Stimulated activated CD8-positive, alpha-beta memory T cell treated with anti-CD3 and anti-CD28 coated beads, Interleukin-7, amount 100 ng/mL, for 1 hour (primary cell): ENCODE data around the gene ITPRIP.

ENCODE experiments used
- DNase-seq, 2 donors: peaks; one replicate each; pipeline ENCODE4 v3.0.0-alpha.2; 2020; ENCODE audit warnings: low read depth in 2 of 2

The ITPRIP gene

DNA sequence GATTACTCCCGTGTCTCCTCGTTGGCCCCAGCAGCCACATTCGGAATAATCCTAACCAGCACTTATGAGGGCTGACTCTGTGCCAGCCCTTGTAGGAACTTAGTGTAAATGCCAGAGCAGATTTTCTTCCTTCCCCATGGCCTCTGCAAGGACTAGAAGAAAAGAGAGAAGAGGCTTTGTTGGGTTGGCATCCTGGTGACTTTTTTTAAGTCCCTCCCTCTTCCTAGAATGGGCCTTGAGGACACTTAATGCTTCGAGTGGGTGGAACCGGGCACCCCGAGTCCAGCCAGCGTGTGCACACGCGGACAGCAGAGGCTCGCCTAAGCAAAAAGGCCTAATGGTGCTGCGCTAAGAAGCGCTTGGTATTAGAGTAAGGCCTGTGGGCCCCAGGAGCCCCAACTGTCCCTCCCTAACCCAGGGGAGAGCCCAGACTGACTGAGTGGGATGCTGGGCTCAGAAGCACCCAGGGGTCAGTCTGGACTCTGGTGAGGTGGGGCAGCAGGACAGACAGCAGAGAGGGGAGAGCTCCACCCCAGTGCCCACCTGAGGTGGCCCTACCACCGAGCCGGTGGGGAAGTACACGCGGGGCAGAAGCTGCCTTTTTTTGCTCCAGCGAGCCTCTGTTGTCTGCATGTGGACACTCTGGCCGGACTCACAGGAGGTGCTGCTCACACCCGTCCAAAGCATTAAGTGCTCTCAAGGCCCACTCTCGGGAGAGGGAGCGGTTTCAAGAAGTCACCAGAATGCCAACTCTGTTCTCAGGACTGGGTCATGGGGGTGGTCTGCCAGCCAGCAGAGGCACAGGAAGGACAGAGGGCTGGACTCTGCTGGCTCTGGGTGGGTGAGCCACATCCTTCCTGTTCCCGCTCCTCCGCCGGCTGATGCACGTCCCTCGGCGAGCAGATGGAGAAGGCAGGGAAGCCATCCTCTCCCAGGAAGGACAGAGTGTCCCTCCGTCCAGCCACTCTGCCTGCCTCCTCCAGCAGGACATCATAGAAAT lies 12.5 kb downstream of the ITPRIP start:
- DNase-seq: no peak

- no peak for DNase-seq
Measured at GRCh38 chr10:104324931-104325330, 13.3 kb downstream of the ITPRIP start.

GRCh38 chr10:104324221-104324686 lies 14.0 kb downstream of the ITPRIP start:
- DNase-seq: no peak

GRCh38 chr10:104323760-104324201 lies 14.5 kb downstream of the ITPRIP start:
- DNase-seq: no peak

DNA sequence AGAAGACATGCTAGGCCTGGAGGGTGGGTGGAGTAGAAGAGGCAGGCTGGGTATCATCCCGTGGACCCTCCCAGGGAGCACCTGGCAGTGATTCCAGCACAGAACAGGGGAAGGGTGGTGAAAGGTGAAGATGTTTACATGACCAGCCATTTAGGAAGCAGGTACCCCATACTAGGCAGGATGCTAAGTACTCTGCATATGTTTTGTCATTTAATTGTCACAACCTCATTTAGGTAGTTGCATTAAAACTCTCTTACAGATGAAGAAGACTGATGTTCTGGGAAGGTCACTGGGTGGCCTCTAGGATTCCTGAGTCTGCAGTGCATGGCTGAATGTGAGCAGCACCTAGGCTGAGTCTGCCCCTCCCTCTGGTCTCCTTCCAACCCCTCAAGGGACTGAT lies 15.2 kb downstream of the ITPRIP start:
- DNase-seq: no peak

DNA sequence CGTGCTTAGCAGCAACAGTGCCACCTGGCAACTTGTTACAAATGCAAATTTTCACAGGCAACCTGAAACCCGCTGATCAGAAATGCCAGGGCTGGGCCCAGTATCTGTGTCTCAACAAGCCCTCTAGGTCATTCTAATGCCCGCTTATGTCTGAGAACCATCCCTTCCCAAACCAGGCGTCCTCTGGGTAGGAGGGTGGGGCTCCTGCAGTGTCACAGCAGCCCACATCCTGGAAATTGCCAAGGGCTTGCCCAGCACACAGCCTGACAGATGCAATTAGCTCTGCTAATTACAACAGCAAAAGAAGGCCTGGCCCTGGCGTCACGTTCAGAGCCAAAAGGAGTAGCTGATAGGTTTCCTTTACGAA lies 15.9 kb downstream of the ITPRIP start:
- DNase-seq: no peak

GRCh38 chr10:104321725-104322415 lies 16.4 kb downstream of the ITPRIP start:
- no peak for DNase-seq

GRCh38 chr10:104321226-104321625 lies 17.0 kb downstream of the ITPRIP start:
- no peak for DNase-seq

GRCh38 chr10:104318810-104319741 lies 19.2 kb downstream of the ITPRIP start:
- no peak for DNase-seq

GRCh38 chr10:104318326-104318725 lies 19.9 kb downstream of the ITPRIP start:
- DNase-seq: no peak

DNA sequence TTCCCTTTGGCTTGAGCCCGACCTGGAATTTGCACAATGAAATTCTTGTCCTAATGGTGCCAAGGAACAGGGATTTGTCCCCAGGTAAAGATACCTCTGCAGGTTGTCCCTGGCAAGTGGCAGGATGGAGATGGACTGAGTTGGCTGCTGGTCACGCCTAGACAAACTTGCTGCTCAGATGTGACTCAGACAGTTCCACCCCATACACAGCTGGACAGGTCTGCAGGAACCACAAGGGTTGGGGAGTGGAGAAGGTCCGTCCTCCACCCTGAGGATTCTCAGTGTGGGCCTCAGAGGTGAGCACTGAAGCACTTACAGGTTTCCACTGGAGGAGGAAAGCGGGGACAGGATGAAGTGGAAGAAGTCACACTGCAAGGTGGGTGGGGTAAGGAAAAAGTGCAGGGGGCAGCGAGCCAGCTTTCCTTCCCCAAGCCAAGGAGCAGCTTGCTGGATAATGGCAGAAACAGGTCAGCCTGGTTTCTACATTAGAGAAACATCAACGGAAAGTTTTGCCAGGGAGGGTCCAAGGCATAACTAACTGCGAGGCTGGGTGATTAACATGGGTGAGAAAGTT lies 20.5 kb downstream of the ITPRIP start:
- no peak for DNase-seq

- no peak for DNase-seq
Measured at GRCh38 chr10:104317269-104317710, 21.0 kb downstream of the ITPRIP start.

GRCh38 chr10:104316321-104317099 lies 21.8 kb downstream of the ITPRIP start:
- DNase-seq: no peak

- DNase-seq: no peak
Measured at GRCh38 chr10:104315486-104315921, 22.8 kb downstream of the ITPRIP start.

DNA sequence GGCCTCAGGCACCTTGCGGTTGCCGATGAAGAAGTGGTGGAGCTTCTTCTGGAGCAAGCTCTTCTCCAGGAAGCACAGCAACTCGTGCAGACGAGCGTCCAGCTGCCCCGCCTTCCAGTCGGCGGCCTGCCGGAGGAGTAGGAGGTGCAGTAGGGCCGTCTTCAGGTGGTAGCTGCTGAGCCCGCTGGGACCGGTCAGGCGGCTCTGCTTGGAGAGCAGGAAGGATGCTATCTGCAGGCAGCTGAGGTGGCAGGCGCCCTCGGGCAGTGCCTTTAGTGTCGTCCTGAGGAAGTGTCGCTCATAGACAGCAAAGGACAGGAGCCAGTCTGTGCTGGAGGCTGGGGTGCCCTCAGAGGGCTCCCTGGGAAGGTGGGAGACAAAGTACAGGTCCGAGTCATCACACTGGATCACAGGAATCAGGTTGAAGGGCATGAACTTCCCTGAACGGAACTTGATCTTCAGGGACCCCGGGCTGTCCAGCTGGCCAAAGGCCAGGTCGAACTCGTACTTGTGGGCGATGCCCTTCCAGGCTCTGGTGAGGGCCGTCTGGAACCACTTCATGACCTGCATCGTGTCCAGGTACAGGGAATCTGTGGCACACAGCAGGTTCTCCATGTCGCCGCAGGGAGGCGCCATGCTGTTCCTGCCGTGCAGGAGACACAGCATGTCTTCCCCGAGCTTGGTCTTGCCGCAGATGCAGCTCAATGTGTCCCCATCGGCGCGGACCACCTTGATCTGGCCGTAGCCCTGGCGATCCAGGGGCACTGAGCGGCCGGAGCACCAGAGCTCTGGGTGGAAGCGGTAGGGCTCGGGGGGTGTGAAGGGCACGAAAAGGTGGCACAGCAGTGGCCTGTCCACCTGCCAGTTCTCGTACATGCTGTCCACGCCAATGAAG lies 23.4 kb downstream of the ITPRIP start:
- DNase-seq: no peak

- no peak for DNase-seq
Measured at GRCh38 chr10:104311184-104311720, 27.0 kb downstream of the ITPRIP start.

DNA sequence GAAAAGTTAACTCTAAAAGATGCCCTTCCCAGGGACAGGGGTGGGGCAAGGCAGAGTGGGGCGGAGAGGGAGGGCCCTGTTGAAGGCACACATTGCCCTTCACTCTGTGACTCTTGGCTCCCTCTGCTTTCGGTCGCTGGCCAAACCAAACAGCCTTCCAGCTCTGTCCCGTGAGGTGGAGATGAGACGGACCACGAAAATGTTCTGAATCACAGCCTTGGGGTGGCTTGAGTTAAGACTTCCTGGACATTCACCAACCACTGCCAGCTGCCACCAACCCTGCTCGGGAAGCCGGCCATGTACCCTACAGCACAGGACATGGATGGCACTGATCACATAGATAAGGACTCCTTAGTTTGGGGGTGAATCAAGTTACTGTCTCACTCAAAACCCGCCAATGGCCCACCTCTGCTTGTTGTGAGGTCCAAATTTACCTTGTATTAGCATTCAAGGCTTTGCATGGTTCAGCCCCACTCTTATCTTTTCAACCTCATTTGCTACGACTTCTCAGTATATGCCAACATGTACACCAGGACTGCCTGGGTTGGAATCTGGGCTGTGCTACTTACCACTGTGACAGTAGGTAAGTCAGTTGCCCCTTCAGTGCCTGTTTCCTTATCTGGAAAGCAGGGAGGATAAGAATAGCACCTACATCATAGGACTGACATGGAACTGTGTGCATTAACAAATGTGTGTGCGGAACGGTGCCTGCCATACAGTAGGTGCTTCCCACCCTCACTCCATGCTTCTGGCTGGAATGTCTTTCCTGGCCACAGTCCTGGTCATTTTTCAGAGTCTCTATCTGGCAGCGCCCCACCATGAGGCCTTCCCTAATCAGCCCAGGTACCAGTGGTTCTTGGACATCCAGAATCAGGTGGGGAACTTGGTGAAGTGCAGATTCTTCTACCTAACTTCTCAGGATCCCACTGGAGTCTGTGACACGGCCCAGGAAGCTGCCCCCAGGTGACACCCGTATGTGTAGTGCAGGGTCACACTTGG lies 28.0 kb downstream of the ITPRIP start:
- DNase-seq: no peak

- no peak for DNase-seq
Measured at GRCh38 chr10:104308439-104308903, 29.8 kb downstream of the ITPRIP start.
